ENCODE results near the gene NDC1.
A peak's percentile ranks its signal among the peaks of the same experiment; 100 is the strongest.

Gene NDC1

GRCh38 chr1:53810497-53810896, 27.6 kb downstream of the NDC1 start:
- no peak for TF ChIP-seq CTCF (conservative IDR thresholded peaks at IDR 0.05; ENCODE audit: low read depth, low read length)
- DNase-seq (ENCODE audit: low read depth): no peak
- H3K4me3 ChIP-seq (ENCODE audit: low read length): no peak overlapping the region

DNA sequence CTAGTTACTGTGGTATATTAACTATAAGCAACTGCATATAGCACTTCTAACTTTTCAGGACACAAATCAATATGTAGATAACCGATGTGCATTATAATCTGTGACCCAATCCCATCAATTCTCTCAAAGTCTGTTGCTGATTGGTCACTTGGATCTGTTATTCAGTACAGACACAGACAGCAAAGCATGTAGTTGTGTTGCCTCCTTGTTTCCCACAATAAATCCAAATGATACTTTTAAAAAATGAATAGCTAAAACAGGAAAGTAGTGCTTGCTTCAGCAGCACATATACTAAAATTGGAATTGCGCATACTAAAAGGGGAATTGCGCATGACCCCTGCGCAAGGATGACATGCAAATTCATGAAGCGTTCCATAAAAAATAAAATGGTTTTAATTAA, 28.1 kb downstream of the NDC1 start:
- no peak overlapping the region for H3K4me3 ChIP-seq (ENCODE audit: low read length)
- TF ChIP-seq CTCF (conservative IDR thresholded peaks at IDR 0.05; ENCODE audit: low read depth, low read length): no peak

GRCh38 chr1:53807916-53808315, 30.2 kb downstream of the NDC1 start:
- DNase-seq (ENCODE audit: low read depth): peak; percentile 58
- TF ChIP-seq CTCF (conservative IDR thresholded peaks at IDR 0.05; ENCODE audit: low read depth, low read length): no peak
- H3K4me3 ChIP-seq (ENCODE audit: low read length): no peak overlapping the region

More for the DNA sequence above, 28.1 kb downstream of the NDC1 start:
- DNase-seq (ENCODE audit: low read depth): no peak

GRCh38 chr1:53804791-53805505, 33.1 kb downstream of the NDC1 start:
- no peak for TF ChIP-seq CTCF (conservative IDR thresholded peaks at IDR 0.05; ENCODE audit: low read depth, low read length)
- DNase-seq (ENCODE audit: low read depth): no peak
- H3K4me3 ChIP-seq (ENCODE audit: low read length): no peak overlapping the region

DNA sequence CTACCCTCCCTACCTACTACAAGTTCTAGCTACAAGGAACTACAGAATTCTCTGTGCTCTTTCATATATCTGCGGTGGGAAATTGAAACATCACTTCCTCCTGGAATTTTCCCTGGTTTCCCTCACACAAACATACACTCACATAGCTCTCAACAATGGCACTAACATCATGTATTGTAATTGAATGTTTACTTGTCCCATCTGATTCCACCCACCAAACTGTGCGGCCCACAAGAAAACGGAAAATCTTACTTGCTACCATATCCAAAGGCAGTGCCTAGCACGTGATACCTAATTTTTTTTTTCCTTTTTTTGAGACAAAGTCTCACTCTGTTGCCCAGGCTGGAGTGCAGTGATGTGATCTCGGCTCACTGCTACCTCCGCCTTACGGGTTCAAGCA, 33.9 kb downstream of the NDC1 start:
- H3K4me3 ChIP-seq (ENCODE audit: low read length): no peak overlapping the region
- no peak for DNase-seq (ENCODE audit: low read depth)

GRCh38 chr1:53800621-53801020, 37.5 kb downstream of the NDC1 start:
- no peak for TF ChIP-seq CTCF (conservative IDR thresholded peaks at IDR 0.05; ENCODE audit: low read depth, low read length)
- H3K4me3 ChIP-seq (ENCODE audit: low read length): no peak overlapping the region
- no peak for DNase-seq (ENCODE audit: low read depth)

More for the DNA sequence above, 33.9 kb downstream of the NDC1 start:
- no peak for TF ChIP-seq CTCF (conservative IDR thresholded peaks at IDR 0.05; ENCODE audit: low read depth, low read length)

- H3K4me3 ChIP-seq (ENCODE audit: low read length): no peak overlapping the region
- no peak for TF ChIP-seq CTCF (conservative IDR thresholded peaks at IDR 0.05; ENCODE audit: low read depth, low read length)
- peak; percentile 7 for DNase-seq (ENCODE audit: low read depth)
Measured at GRCh38 chr1:53799141-53799540, 39.0 kb downstream of the NDC1 start.
